Neural crest cell (in vitro differentiated cells): Measurements from ENCODE around the gene ZNF804A. TPM values are rescaled to one million over a fixed set of nuclear protein-coding genes. Genes with fewer than 3 reads are reported as not detected.

Experiments used
- DNase-seq: peaks from one replicate; pipeline ENCODE4 v3.0.0; 2021; ENCODE audit warnings: low read depth, mixed read lengths, low spot score
- H3K27ac Mint-ChIP-seq: one replicate; pipeline ENCODE4 v1.8.0; 2021; ENCODE audit warnings: mild to moderate bottlenecking, mixed read lengths; ENCODE audit not compliant: unreplicated experiment
- H3K27me3 Mint-ChIP-seq: 2 replicates; pipeline ENCODE4 v1.8.0; 2021; ENCODE audit warnings: low read depth, mild to moderate bottlenecking, mixed read lengths
- H3K36me3 Mint-ChIP-seq: 2 replicates; pipeline ENCODE4 v1.8.0; 2021; ENCODE audit warnings: low read depth, mild to moderate bottlenecking, mixed read lengths
- H3K4me1 Mint-ChIP-seq: 2 replicates; pipeline ENCODE4 v1.8.0; 2021; ENCODE audit warnings: mixed read lengths
- H3K4me3 Mint-ChIP-seq: one replicate; pipeline ENCODE4 v1.8.0; 2021; ENCODE audit warnings: mild to moderate bottlenecking, mixed read lengths
- H3K9me3 Mint-ChIP-seq: 2 replicates; pipeline ENCODE4 v1.8.0; 2021; ENCODE audit warnings: mixed read lengths
- CTCF ChIP-seq: fragments of 200-600 bp; sonication (generic); conservative IDR thresholded peaks from 2 replicates; pipeline ENCODE4 v1.5.0; 2021; ENCODE audit warnings: antibody characterized with exemption, mild to moderate bottlenecking
- total RNA-seq: library from RNA; stranded (reverse); gene quantifications from 2 replicates; pipeline ENCODE4 v1.2.1, GENCODE V29; 2021

The ZNF804A gene
- total RNA-seq, 1 donor from 2014 or later = 0.47 TPM

- no peaks in the 10 kb centered on the region for H3K36me3 Mint-ChIP-seq
- H3K9me3 Mint-ChIP-seq = no peaks in the 10 kb centered on the region
- no peak overlapping the region for H3K4me3 Mint-ChIP-seq
- H3K27ac Mint-ChIP-seq = peak overlapping the region; percentile 43
- H3K4me1 Mint-ChIP-seq = no peaks in the 10 kb centered on the region
- no peaks in the 10 kb centered on the region for H3K27me3 Mint-ChIP-seq
- no peak for TF ChIP-seq CTCF
- no peak for DNase-seq
Observed at GRCh38 chr2:184835398-184835715, 237.0 kb downstream of the ZNF804A start.

- H3K36me3 Mint-ChIP-seq = no peaks in the 10 kb centered on the region
Observed at GRCh38 chr2:184847331-184847730, 249.0 kb downstream of the ZNF804A start.

GRCh38 chr2:184849516-184849915 is 251.2 kb downstream of the ZNF804A start:
- Mint-ChIP-seq H3K4me1 (no peaks in the 10 kb centered on the region), H3K27me3 (no peaks in the 10 kb centered on the region), H3K27ac (no peak overlapping the region), H3K9me3 (no peaks in the 10 kb centered on the region), H3K36me3 (no peaks in the 10 kb centered on the region), H3K4me3 (no peak overlapping the region)
- no peak for DNase-seq
- TF ChIP-seq CTCF = no peak

More at GRCh38 chr2:184847331-184847730, 249.0 kb downstream of the ZNF804A start:
- Mint-ChIP-seq H3K9me3 (no peaks in the 10 kb centered on the region), H3K4me3 (no peak overlapping the region), H3K27ac (no peak overlapping the region), H3K27me3 (no peaks in the 10 kb centered on the region), H3K4me1 (no peaks in the 10 kb centered on the region)
- no peak for TF ChIP-seq CTCF
- DNase-seq = no peak

- Mint-ChIP-seq H3K27me3 (no peaks in the 10 kb centered on the region), H3K27ac (no peak overlapping the region), H3K4me3 (no peak overlapping the region), H3K36me3 (no peaks in the 10 kb centered on the region), H3K9me3 (no peaks in the 10 kb centered on the region), H3K4me1 (no peaks in the 10 kb centered on the region)
- no peak for TF ChIP-seq CTCF
- no peak for DNase-seq
Observed at GRCh38 chr2:184851576-184851975, 253.2 kb downstream of the ZNF804A start.

- H3K9me3 Mint-ChIP-seq = peaks cover 10% of the 10 kb centered on the region
- H3K27ac Mint-ChIP-seq = no peak overlapping the region
- H3K4me3 Mint-ChIP-seq = no peak overlapping the region
- H3K4me1 Mint-ChIP-seq = no peaks in the 10 kb centered on the region
- H3K36me3 Mint-ChIP-seq = peaks cover 8% of the 10 kb centered on the region
- DNase-seq = no peak
- no peak for TF ChIP-seq CTCF
- no peaks in the 10 kb centered on the region for H3K27me3 Mint-ChIP-seq
Observed at GRCh38 chr2:184859187-184859586, 260.9 kb downstream of the ZNF804A start.

- no peak for DNase-seq
- no peak for TF ChIP-seq CTCF
- Mint-ChIP-seq H3K4me3 (no peak overlapping the region), H3K27me3 (no peaks in the 10 kb centered on the region), H3K4me1 (no peaks in the 10 kb centered on the region), H3K9me3 (peaks cover 10% of the 10 kb centered on the region), H3K36me3 (peaks cover 8% of the 10 kb centered on the region), H3K27ac (no peak overlapping the region)
Observed at GRCh38 chr2:184860744-184861143, 262.4 kb downstream of the ZNF804A start.
